GM06990 (cell line): Measurements from ENCODE around the gene TSC1.
A peak's percentile ranks its signal among the peaks of the same experiment; 100 is the strongest.

Experiments used
- DNase-seq: peaks from one replicate; pipeline ENCODE4 v3.0.0-alpha.2; 2011; ENCODE audit not compliant: insufficient read length; ENCODE audit errors: extremely low read depth
- H3K27me3 ChIP-seq: replicated peaks from 2 replicates; pipeline ENCODE4 v1.6.0; 2011; ENCODE audit warnings: low read length; ENCODE audit not compliant: control insufficient read depth, insufficient read depth
- H3K36me3 ChIP-seq: 2 replicates; pipeline ENCODE4 v1.5.1; 2011; ENCODE audit warnings: low read length; ENCODE audit not compliant: control insufficient read depth, insufficient read depth
- H3K4me3 ChIP-seq: replicated peaks from 2 replicates; pipeline ENCODE4 v1.5.1; 2011; ENCODE audit warnings: low read depth, mild to moderate bottlenecking, control low read depth, low read length
- TF ChIP-seq, protein P1 (sequence below): IDR thresholded peaks from 2 replicates; pipeline ENCODE4 v1.5.1; 2011; ENCODE audit warnings: low read length, control low read depth, mild to moderate bottlenecking, inconsistent platforms; ENCODE audit not compliant: insufficient read depth, poor library complexity, severe bottlenecking

TSC1 gene

GRCh38 chr9:132905726-132906125, 38.7 kb downstream of the TSC1 start:
- H3K36me3 ChIP-seq: peaks cover 10% of the 10 kb centered on the region
- DNase-seq: no peak
- TF ChIP-seq, protein P1, sequence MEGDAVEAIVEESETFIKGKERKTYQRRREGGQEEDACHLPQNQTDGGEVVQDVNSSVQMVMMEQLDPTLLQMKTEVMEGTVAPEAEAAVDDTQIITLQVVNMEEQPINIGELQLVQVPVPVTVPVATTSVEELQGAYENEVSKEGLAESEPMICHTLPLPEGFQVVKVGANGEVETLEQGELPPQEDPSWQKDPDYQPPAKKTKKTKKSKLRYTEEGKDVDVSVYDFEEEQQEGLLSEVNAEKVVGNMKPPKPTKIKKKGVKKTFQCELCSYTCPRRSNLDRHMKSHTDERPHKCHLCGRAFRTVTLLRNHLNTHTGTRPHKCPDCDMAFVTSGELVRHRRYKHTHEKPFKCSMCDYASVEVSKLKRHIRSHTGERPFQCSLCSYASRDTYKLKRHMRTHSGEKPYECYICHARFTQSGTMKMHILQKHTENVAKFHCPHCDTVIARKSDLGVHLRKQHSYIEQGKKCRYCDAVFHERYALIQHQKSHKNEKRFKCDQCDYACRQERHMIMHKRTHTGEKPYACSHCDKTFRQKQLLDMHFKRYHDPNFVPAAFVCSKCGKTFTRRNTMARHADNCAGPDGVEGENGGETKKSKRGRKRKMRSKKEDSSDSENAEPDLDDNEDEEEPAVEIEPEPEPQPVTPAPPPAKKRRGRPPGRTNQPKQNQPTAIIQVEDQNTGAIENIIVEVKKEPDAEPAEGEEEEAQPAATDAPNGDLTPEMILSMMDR: no peak
- H3K27me3 ChIP-seq: no peaks in the 10 kb centered on the region
- H3K4me3 ChIP-seq: no peak overlapping the region

DNA sequence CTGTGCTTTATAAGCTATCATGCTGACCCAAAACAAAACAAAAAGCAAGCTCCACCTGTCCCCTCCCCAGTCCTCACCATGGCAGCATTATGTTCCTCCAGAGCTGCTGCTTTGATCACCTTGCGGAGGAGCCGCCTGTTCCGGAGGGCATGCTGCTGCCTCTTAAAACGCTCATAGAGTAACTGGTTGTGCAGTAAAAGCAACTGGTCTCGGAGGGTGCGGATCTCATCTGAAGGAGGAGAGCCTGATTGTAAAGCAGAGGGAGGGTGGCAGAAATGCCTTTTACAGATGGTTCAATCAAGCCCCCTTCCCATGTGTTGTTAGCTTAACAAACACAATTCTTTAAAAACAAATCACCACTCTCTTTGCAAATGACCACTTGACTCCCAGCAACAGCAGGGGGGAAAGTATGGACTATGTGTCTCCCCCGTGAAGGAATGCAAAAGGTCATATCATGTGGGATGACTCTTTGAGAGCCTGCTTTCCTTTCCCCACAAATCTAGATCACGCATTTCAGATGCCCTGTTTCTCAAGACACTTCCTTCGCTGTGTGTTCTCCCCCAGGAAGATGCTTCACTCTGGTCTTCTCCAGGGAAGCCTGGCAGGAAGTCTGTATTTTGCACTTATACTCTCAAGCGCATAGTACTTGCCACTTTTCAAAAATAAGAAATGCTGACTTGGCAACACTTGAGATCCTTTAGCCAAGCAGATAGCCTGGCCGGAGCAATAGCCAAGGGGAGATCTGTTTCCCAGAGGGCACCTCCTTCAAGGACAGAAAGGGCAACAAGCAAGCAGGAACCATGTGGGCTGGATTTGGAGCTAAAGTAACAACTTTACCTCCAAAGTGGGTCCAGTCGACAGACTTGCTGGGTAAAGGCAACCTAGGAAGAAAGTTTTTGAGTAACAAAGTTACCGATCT, 40.6 kb downstream of the TSC1 start:
- H3K27me3 ChIP-seq: no peaks in the 10 kb centered on the region
- no peak overlapping the region for H3K4me3 ChIP-seq
- H3K36me3 ChIP-seq: peaks cover 12% of the 10 kb centered on the region
- no peak for DNase-seq
- TF ChIP-seq, protein P1: no peak

- H3K36me3 ChIP-seq: peaks cover 17% of the 10 kb centered on the region
- H3K4me3 ChIP-seq: no peak overlapping the region
- H3K27me3 ChIP-seq: no peaks in the 10 kb centered on the region
- TF ChIP-seq, protein P1: peak; percentile 89
- DNase-seq: peak; percentile 25
Measured at GRCh38 chr9:132901858-132902831, 42.3 kb downstream of the TSC1 start.

- no peaks in the 10 kb centered on the region for H3K27me3 ChIP-seq
- TF ChIP-seq, protein P1: no peak
- H3K4me3 ChIP-seq: no peak overlapping the region
- DNase-seq: no peak
- H3K36me3 ChIP-seq: peaks cover 29% of the 10 kb centered on the region
Measured at GRCh38 chr9:132898051-132898450, 46.4 kb downstream of the TSC1 start.

GRCh38 chr9:132896906-132897305, 47.5 kb downstream of the TSC1 start:
- no peak for DNase-seq
- Histone ChIP-seq H3K27me3 (no peaks in the 10 kb centered on the region), H3K36me3 (peaks cover 29% of the 10 kb centered on the region), H3K4me3 (no peak overlapping the region)
- TF ChIP-seq, protein P1: no peak
